GM19099 (cell line): ENCODE results near the gene PTRHD1.

Experiments
- POLR2A ChIP-seq: IDR thresholded peaks from 3 replicates; pipeline ENCODE4 v1.6.1; 2011; ENCODE audit warnings: low read depth; ENCODE audit not compliant: insufficient read length; ENCODE audit errors: extremely low read depth

The PTRHD1 gene

DNA sequence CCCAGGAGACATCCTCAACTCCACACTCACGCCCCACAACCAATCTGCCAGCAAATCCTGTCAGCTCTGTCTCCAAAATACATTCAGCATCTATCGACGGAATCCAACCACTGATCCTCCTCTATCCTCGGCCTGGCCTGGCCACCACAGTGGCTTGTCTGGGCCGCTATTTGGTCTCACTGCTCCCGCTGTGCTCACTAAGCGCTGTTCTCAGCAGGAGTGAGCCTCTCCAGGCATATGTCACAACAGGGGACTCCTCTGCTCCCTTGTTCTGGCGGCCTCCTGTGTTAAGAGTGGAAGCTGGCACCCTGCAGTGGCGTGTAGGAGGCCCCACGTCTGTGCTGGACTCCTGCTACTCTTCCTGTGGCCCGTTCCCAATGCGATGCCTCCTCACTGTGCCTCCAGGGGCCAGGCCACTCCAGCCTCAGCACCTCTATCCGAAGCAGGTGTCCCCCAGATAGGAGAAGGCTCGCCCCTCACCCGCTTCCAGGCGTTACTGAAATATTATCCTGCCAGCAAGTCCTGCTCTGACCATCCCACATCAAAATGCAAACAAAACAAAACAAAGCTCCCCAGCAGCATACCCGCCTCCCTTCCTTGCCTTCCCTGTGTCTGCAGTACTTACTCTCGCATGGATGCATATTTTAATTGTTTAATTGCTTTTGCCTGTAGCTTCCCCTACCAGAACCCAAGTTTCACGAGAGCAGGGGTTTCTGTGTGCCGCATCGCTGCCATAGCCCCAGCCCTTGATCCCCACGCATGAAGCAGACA, 39.9 kb upstream of the PTRHD1 start:
- TF ChIP-seq POLR2A: no peak

DNA sequence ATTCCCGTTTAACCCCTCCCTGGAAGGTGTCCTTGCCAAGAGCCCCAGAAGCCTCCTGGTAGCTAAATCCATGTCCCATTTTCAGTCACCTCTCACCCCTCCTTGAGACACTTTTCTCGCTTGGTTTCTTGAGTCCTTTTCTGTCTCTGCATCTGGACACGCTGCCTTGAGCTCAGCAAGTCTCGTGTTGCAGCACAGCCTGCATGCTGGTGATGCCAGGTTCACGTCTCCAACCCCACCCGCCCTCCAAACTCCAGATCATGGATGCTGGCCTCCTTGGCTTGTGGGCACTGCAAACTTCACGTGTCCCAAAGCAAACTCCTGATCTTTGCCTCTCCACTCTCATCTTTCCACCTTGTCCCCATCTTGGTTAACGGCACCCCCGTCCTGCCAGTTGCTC, 39.3 kb upstream of the PTRHD1 start:
- no peak for TF ChIP-seq POLR2A

- TF ChIP-seq POLR2A: no peak
Measured at GRCh38 chr2:24832073-24832461, 38.9 kb upstream of the PTRHD1 start.

DNA sequence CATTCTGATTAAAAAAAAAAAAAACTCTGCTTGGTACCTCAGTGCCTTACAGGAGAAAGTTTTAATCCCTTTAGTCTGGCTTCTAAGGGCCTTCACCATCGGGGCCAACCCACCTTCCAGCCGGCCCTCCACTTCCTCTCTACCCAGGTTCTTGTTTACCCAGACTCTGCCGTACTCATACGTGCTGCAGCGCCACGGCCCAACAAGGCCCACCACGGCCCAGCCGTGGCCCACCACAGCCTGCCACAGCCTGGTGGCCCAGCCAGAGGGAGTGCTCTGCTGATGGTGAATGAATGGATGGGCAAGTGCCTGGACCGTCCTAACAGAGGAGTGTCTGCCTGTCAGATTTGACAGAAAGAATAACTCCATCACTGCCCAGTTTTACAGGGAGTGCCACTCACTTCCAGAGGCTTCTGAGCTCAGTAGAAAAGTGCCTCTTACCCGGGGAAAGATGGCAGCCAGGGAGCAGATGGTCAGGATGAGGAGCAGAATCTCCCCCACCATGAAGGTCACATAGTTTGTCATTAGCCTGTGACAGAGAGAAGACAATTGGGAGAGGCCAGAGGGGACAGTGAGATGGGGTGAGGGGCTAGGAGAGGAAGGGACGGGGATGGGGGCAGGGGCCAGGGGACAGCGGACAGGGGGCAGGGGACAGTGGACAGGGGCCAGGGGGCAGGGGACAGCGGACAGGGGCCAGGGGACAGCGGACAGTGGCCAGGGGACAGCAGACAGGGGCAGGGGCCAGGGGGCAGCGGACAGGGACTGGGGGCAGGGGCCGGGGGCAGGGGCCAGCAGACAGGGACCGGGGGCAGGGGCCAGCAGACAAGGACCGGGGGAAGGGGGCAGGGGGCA, 38.3 kb upstream of the PTRHD1 start:
- TF ChIP-seq POLR2A: no peak

GRCh38 chr2:24830786-24831185, 37.6 kb upstream of the PTRHD1 start:
- no peak for TF ChIP-seq POLR2A

DNA sequence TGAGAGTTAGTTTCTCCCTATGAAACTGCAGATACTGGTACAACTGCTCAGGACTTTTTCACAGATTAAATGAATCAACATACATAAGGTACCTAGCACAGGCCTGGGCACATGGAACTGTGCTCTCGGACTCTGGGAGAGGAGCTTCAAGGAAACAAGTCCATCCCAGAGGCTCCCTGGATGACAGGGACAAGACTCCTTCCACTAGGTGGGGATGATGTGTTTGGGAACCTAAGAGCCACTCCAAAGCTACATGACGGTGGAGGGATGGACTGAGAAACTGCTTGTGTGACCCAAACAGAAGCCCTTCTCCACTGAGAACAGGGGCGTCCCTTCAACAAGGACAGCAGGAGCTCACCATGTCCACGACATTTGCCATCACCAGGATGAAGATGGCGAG, 37.2 kb upstream of the PTRHD1 start:
- TF ChIP-seq POLR2A: no peak

- TF ChIP-seq POLR2A: no peak
Measured at GRCh38 chr2:24828238-24828996, 35.2 kb upstream of the PTRHD1 start.

GRCh38 chr2:24827321-24828237, 34.4 kb upstream of the PTRHD1 start:
- no peak for TF ChIP-seq POLR2A

- no peak for TF ChIP-seq POLR2A
Measured at GRCh38 chr2:24826773-24827145, 33.6 kb upstream of the PTRHD1 start.

- TF ChIP-seq POLR2A: no peak
Measured at GRCh38 chr2:24825883-24826772, 32.9 kb upstream of the PTRHD1 start.

DNA sequence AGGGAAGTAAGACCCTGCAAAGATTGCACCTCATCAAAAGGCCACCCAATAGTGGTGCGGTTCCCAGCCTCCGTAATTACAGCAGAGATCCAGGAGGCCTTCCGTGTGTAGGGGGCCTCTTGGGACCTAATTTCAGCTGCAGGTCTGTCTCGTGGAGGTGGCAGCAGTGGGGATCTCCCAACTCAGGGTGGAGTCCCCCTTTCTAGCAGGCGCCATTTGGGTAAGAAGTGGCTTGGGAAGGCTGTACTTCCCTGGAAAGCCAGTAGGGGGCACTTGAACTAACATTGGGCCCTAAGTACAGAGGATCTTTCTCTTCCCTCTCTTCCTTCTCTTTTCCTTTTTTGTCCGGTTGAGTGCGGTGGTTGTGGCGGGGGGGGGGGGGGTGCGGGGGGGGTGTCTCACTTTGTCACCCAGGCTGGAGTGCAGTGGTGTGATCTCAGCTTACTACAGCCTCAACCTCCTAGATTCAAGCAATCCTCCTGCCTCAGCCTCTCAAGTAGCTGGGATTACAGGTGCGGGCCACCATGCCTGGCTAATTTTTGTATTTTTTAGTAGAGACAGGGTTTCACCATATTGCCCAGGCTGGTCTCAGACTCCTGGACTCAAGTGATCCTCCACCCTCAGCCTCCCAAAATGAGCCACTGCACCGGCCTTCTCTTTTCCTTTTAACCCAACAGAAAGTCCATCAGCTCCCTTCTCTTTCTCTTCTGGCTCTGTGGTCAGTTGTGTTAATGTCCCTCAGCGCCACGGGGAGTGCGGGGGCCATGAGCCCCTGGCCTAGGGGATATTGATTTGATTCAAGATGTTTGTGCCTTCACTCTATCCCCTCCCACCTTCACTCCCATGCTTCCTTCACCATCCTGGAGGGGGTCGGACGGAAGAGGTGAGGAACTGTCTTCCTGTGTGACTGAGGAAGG, 32.0 kb upstream of the PTRHD1 start:
- TF ChIP-seq POLR2A: no peak

DNA sequence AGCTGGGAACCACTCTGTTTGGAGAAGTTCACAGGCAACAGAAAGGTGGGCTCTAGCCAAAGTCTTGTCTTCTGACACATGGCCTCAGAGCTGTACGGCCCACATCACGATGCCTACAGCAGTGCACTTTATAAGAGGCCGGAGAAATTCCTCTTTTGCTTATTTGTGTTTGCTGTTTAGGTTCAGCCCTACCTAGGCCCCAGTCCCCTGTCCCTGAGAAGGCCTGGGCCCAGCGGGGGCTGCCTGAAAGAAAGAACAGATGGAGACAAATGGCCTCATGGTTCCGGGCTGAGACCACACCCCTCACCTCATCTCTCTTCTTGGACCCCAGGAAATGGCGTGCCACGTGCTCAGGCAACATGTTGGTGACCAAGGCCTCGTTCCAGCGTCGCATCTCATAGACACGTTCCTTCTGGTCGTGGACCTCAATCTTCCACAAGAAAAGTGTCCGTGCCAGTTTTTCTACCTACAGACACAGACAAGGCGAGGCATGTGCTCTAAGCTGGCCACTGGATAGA, 30.9 kb upstream of the PTRHD1 start:
- TF ChIP-seq POLR2A: no peak
